DOHH2 (cell line): ENCODE measurements around the gene NOC2L.

Source experiments
- H3F3A ChIP-seq: fragments of 200-600 bp; sonication (generic), shearing (Covaris generic); 2 replicates; pipeline ENCODE4 v1.6.0; 2016; ENCODE audit warnings: antibody characterized with exemption, mild to moderate bottlenecking; ENCODE audit not compliant: control insufficient read depth, insufficient read depth
- H3K27ac ChIP-seq: fragments of 200-600 bp; sonication (generic); 2 replicates; pipeline ENCODE4 v1.5.1; 2014; ENCODE audit warnings: low read depth, mild to moderate bottlenecking, low read length, moderate library complexity
- H3K27me3 ChIP-seq: fragments of 200-600 bp; sonication (generic); 2 replicates; pipeline ENCODE4 v1.6.1; 2014; ENCODE audit warnings: mild to moderate bottlenecking, low read length, mixed read lengths; ENCODE audit not compliant: control insufficient read depth
- H3K36me3 ChIP-seq: fragments of 200-600 bp; sonication (generic); 2 replicates; pipeline ENCODE4 v1.6.1; 2014; ENCODE audit warnings: mild to moderate bottlenecking, low read length, moderate library complexity, mixed read lengths; ENCODE audit not compliant: control insufficient read depth
- H3K4me1 ChIP-seq: fragments of 200-600 bp; sonication (generic); 2 replicates; pipeline ENCODE4 v1.6.1; 2014; ENCODE audit warnings: mild to moderate bottlenecking, low read length, mixed read lengths; ENCODE audit not compliant: control insufficient read depth
- H3K4me2 ChIP-seq: fragments of 200-600 bp; sonication (generic); 2 replicates; pipeline ENCODE4 v1.6.0; 2014; ENCODE audit warnings: mild to moderate bottlenecking, low read length, moderate library complexity
- H3K4me3 ChIP-seq: fragments of 200-600 bp; sonication (generic); 2 replicates; pipeline ENCODE4 v1.5.1; 2014; ENCODE audit warnings: mild to moderate bottlenecking, low read length, mixed read lengths
- H3K79me2 ChIP-seq: fragments of 200-600 bp; sonication (generic); 2 replicates; pipeline ENCODE4 v1.6.1; 2014; ENCODE audit warnings: mild to moderate bottlenecking, low read length, mixed read lengths; ENCODE audit not compliant: control insufficient read depth
- H3K9me2 ChIP-seq: fragments of 200-600 bp; sonication (generic); replicated peaks from 2 replicates; pipeline ENCODE4 v1.6.1; 2014; ENCODE audit warnings: mild to moderate bottlenecking, low read length, mixed read lengths; ENCODE audit not compliant: control insufficient read depth
- H3K9me3 ChIP-seq: fragments of 200-600 bp; sonication (generic); 2 replicates; pipeline ENCODE4 v1.6.1; 2014; ENCODE audit warnings: antibody characterized with exemption, low read length, mixed read lengths; ENCODE audit not compliant: control insufficient read depth, insufficient read depth
- H4K20me1 ChIP-seq: fragments of 200-600 bp; sonication (generic); 2 replicates; pipeline ENCODE4 v1.6.0; 2014; ENCODE audit warnings: low read depth, mild to moderate bottlenecking, antibody characterized with exemption, low read length, moderate library complexity; ENCODE audit not compliant: control insufficient read depth, insufficient read depth
- CTCF ChIP-seq: fragments of 200-600 bp; sonication (generic); IDR thresholded peaks from one replicate; pipeline ENCODE4 v1.5.1; 2014; ENCODE audit warnings: antibody characterized with exemption, mild to moderate bottlenecking, low read depth, low read length; ENCODE audit not compliant: poor library complexity, severe bottlenecking
- EZH2phosphoT487 ChIP-seq: fragments of 200-600 bp; sonication (generic); IDR thresholded peaks from 2 replicates; pipeline ENCODE4 v1.6.1; 2017; ENCODE audit warnings: borderline replicate concordance, mild to moderate bottlenecking, antibody characterized with exemption, low read length, moderate library complexity, mixed read lengths

Gene NOC2L

GRCh38 chr1:963746-964525, 4.9 kb upstream of the NOC2L start:
- Histone ChIP-seq H3K4me2 (no peak overlapping the region), H3K9me3 (no peaks in the 10 kb centered on the region), H3K79me2 (peaks cover 2% of the 10 kb centered on the region), H3K4me3 (no peak overlapping the region), H4K20me1 (no peaks in the 10 kb centered on the region), H3K27me3 (0 out of 2 replicates have a peak, but pooled peaks cover 4% of the 10 kb centered on the region), H3K36me3 (peaks cover under 1% of the 10 kb centered on the region), H3K9me2 (no peaks in the 10 kb centered on the region), H3F3A (no peaks in the 10 kb centered on the region), H3K4me1 (peaks cover 24% of the 10 kb centered on the region), H3K27ac (no peak overlapping the region)
- TF ChIP-seq EZH2phosphoT487 (no peak), CTCF (no peak)

GRCh38 chr1:963301-963651, 4.2 kb upstream of the NOC2L start:
- Histone ChIP-seq H3K79me2 (peaks cover 8% of the 10 kb centered on the region), H3K36me3 (peaks cover 6% of the 10 kb centered on the region), H3K4me1 (peaks cover 24% of the 10 kb centered on the region), H3K9me3 (no peaks in the 10 kb centered on the region), H3K27ac (no peak overlapping the region), H3K27me3 (0 out of 2 replicates have a peak, but pooled peaks cover 4% of the 10 kb centered on the region), H3F3A (no peaks in the 10 kb centered on the region), H3K9me2 (no peaks in the 10 kb centered on the region), H4K20me1 (no peaks in the 10 kb centered on the region), H3K4me2 (no peak overlapping the region), H3K4me3 (no peak overlapping the region)
- no peak for TF ChIP-seq CTCF
- no peak for TF ChIP-seq EZH2phosphoT487

GRCh38 chr1:962381-963300, 3.6 kb upstream of the NOC2L start:
- Histone ChIP-seq H3K27ac (no peak overlapping the region), H3K27me3 (0 out of 2 replicates have a peak, but pooled peaks cover 4% of the 10 kb centered on the region), H3K4me1 (peaks cover 28% of the 10 kb centered on the region), H3K4me2 (no peak overlapping the region), H3K4me3 (no peak overlapping the region), H3F3A (no peaks in the 10 kb centered on the region), H3K79me2 (peaks cover 15% of the 10 kb centered on the region), H3K9me3 (no peaks in the 10 kb centered on the region), H3K9me2 (no peaks in the 10 kb centered on the region), H4K20me1 (no peaks in the 10 kb centered on the region), H3K36me3 (peaks cover 6% of the 10 kb centered on the region)
- no peak for TF ChIP-seq CTCF
- TF ChIP-seq EZH2phosphoT487: no peak
